Esophagus muscularis mucosa (tissue), 4 donors: ENCODE results near the gene LUC7L3. TPM values are rescaled to one million over a fixed set of nuclear protein-coding genes. Genes with fewer than 3 reads are reported as not detected.
A peak's percentile ranks its signal among the peaks of the same experiment; 100 is the strongest.

Experiments
- DNase-seq: peaks from one replicate; pipeline ENCODE4 v3.0.0-alpha.2; 2017; ENCODE audit errors: extremely low spot score
- H3K27ac ChIP-seq, 4 donors: fragments of 200-600 bp; sonication (generic); replicated peaks in 1 of 4; 1 replicate in 3 of 4; 2 replicates in 1 of 4; pipeline ENCODE4 v1.5.1; 2016 to 2019; ENCODE audit warnings: mild to moderate bottlenecking in 1 of 4
- H3K27me3 ChIP-seq, 4 donors: fragments of 200-600 bp; sonication (generic); one replicate each; pipeline versions ENCODE4 v1.5.1 to v1.6.0; 2016 to 2019
- H3K36me3 ChIP-seq, 4 donors: fragments of 200-600 bp; sonication (generic); one replicate each; pipeline ENCODE4 v1.5.1; 2016 to 2019
- H3K4me1 ChIP-seq, 4 donors: fragments of 200-600 bp; sonication (generic); one replicate each; pipeline ENCODE4 v1.5.1; 2016 to 2019
- H3K4me3 ChIP-seq, 4 donors: fragments of 200-600 bp; sonication (generic); 1 replicate in 2 of 4; 2 replicates in 2 of 4; pipeline ENCODE4 v1.5.1; 2016 to 2019; ENCODE audit warnings: mild to moderate bottlenecking in 4 of 4, moderate library complexity in 1 of 4
- H3K9me3 ChIP-seq, 4 donors: fragments of 200-600 bp; sonication (generic); 1 replicate in 3 of 4; 2 replicates in 1 of 4; pipeline ENCODE4 v1.5.1; 2016 to 2019
- EP300 ChIP-seq: sonication (generic); formaldehyde crosslinking; IDR thresholded peaks from one replicate; pipeline ENCODE4 v1.6.1; 2017; ENCODE audit warnings: antibody characterized with exemption
- POLR2A ChIP-seq: fragments of 450-650 bp; IDR thresholded peaks from one replicate; pipeline ENCODE4 v1.6.1; 2017; ENCODE audit warnings: antibody characterized with exemption, moderate library complexity, mild to moderate bottlenecking, low read depth
- POLR2AphosphoS5 ChIP-seq, 2 donors: sonication (generic); formaldehyde crosslinking; IDR thresholded peaks; one replicate each; pipeline ENCODE4 v1.6.1; 2017; ENCODE audit warnings: antibody characterized with exemption in 2 of 2
- WGBS: methylation state at CpG from one replicate; pipeline ENCODE4 v1.1.5; 2018; 5-methylcytosine and 5-hydroxymethylcytosine counted together
- intact Hi-C: fragments of 100-400 bp; cut with DNase I; formaldehyde crosslinking; loops from one replicate; pipeline ENCODE4 v1.15.1; 2023
- total RNA-seq, 4 donors: library from RNA; depleted of rRNA; stranded (reverse); fragments of >200 nt; gene quantifications; one replicate each; pipeline versions ENCODE4 v1.1.0 to v1.2.1, GENCODE V29; 2016
- TF ChIP-seq, protein P1 (sequence below), 3 experiments: fragments of 200-600 bp in 2 of 3; fragments of 450-650 bp in 1 of 3; sonication (generic) in 2 of 3; IDR thresholded peaks; one replicate each; pipeline ENCODE4 v1.5.1; 2017 to 2019; ENCODE audit warnings: antibody characterized with exemption in 3 of 3, mild to moderate bottlenecking in 2 of 3, moderate library complexity in 1 of 3

Gene LUC7L3
- total RNA-seq, 4 donors from 2014 or later = 28.8 to 65.6 (median 38.9) TPM

DNA sequence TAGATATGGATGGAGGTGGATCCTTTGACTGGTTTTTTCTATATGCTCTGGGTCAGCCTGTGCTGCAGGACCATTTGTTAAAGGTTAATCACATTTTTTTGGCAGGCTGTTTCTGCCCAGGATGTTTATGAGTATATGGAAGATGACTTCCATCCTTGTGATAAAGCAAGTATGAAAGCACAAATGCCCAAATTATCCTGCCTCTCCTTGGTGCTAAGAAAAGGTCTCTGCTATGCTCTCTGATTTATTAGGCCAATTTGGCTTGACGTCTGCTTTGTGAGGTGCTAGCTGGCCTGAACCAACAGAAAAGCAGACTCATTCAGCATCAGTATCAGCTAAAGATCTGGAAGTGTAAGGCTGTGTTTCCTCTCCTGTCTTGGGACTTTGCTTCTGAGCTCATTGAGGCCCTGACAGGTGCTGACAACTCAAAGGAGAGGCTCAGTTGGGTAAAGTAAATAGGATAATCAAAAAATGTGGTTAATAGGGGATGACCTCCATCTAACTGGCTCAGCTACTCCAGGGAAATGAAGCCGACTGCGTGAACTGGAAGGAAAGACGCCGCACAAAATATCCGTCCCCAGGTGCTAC, 26.9 kb upstream of the LUC7L3 start:
- Histone ChIP-seq H3K4me3 (no peak overlapping the region), H3K27ac (peak overlapping the region; percentile 53 to 77 (median 68)), H3K27me3 (no peaks in the 10 kb centered on the region), H3K4me1 (peaks cover 19 to 70% (median 68%) of the 10 kb centered on the region in 4 donors), H3K9me3 (no peaks in the 10 kb centered on the region), H3K36me3 (peaks cover 30 to 54% (median 43%) of the 10 kb centered on the region in 4 donors)
- DNase-seq = no peak
- TF ChIP-seq, protein P1, sequence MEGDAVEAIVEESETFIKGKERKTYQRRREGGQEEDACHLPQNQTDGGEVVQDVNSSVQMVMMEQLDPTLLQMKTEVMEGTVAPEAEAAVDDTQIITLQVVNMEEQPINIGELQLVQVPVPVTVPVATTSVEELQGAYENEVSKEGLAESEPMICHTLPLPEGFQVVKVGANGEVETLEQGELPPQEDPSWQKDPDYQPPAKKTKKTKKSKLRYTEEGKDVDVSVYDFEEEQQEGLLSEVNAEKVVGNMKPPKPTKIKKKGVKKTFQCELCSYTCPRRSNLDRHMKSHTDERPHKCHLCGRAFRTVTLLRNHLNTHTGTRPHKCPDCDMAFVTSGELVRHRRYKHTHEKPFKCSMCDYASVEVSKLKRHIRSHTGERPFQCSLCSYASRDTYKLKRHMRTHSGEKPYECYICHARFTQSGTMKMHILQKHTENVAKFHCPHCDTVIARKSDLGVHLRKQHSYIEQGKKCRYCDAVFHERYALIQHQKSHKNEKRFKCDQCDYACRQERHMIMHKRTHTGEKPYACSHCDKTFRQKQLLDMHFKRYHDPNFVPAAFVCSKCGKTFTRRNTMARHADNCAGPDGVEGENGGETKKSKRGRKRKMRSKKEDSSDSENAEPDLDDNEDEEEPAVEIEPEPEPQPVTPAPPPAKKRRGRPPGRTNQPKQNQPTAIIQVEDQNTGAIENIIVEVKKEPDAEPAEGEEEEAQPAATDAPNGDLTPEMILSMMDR (IDR thresholded peaks at IDR 0.05) = no peak
- TF ChIP-seq POLR2AphosphoS5 (IDR thresholded peaks at IDR 0.05) = no peak
- 72% methylated on average over 6 of the region's 6 CpGs for WGBS
- intact Hi-C loops = no loop called here

- H3K4me1 ChIP-seq = peaks cover 18 to 69% (median 63%) of the 10 kb centered on the region in 4 donors
- peaks cover 32 to 60% (median 50%) of the 10 kb centered on the region in 4 donors for H3K36me3 ChIP-seq
- H3K4me3 ChIP-seq = no peak overlapping the region
- intact Hi-C loops = no loop called here
- no peak for DNase-seq
- H3K9me3 ChIP-seq = no peaks in the 10 kb centered on the region
- 61% methylated on average over 5 of the region's 5 CpGs for WGBS
- H3K27me3 ChIP-seq = no peaks in the 10 kb centered on the region
- TF ChIP-seq, protein P1 (IDR thresholded peaks at IDR 0.05) = no peak
- TF ChIP-seq POLR2AphosphoS5 (IDR thresholded peaks at IDR 0.05) (no peak), EP300 (no peak), POLR2A (no peak)
- peak overlapping the region; percentile 53 to 77 (median 68) for H3K27ac ChIP-seq
Measured at GRCh38 chr17:50693036-50693682, 26.2 kb upstream of the LUC7L3 start.

- intact Hi-C loops = loop anchor here (2.0 to 5.0 kb wide), 2 partner anchors 152 to 214 kb away; no protein-coding TSS in a partner anchor
- H3K4me1 ChIP-seq = peaks cover 18 to 52% (median 45%) of the 10 kb centered on the region in 4 donors
- H3K9me3 ChIP-seq = no peaks in the 10 kb centered on the region
- TF ChIP-seq POLR2AphosphoS5 (IDR thresholded peaks at IDR 0.05) = no peak
- TF ChIP-seq, protein P1 (IDR thresholded peaks at IDR 0.05) = no peak
- TF ChIP-seq EP300 = no peak
- no peak for TF ChIP-seq POLR2A
- 82% methylated on average over 3 of the region's 3 CpGs for WGBS
- no peaks in the 10 kb centered on the region for H3K27me3 ChIP-seq
- H3K36me3 ChIP-seq = peaks cover 49 to 85% (median 73%) of the 10 kb centered on the region in 4 donors
- no peak overlapping the region for H3K27ac ChIP-seq
- no peak for DNase-seq
- H3K4me3 ChIP-seq = no peak overlapping the region
Measured at GRCh38 chr17:50696365-50696879, 23.0 kb upstream of the LUC7L3 start.

GRCh38 chr17:50697062-50697461, 22.3 kb upstream of the LUC7L3 start:
- 94% methylated on average over 3 of the region's 3 CpGs for WGBS
- Histone ChIP-seq H3K9me3 (no peaks in the 10 kb centered on the region), H3K27me3 (no peaks in the 10 kb centered on the region), H3K27ac (no peak overlapping the region), H3K4me3 (no peak overlapping the region), H3K4me1 (peaks cover 13 to 52% (median 45%) of the 10 kb centered on the region in 4 donors), H3K36me3 (peaks cover 49 to 85% (median 75%) of the 10 kb centered on the region in 4 donors)
- no peak for DNase-seq
- TF ChIP-seq, protein P1 (IDR thresholded peaks at IDR 0.05) = no peak
- TF ChIP-seq POLR2AphosphoS5 (IDR thresholded peaks at IDR 0.05) = no peak
- TF ChIP-seq POLR2A = no peak
- TF ChIP-seq EP300 = no peak
- intact Hi-C loops = loop anchor here (2.0 to 5.0 kb wide), 2 partner anchors 152 to 215 kb away; no protein-coding TSS in a partner anchor
